AG10803 (cell line): Measurements from ENCODE around the gene RAD51D.
A peak's percentile ranks its signal among the peaks of the same experiment; 100 is the strongest.
"Not testable (repeated sequence)": the region's sequence is repeated elsewhere in the genome, so short reads cannot be mapped to it uniquely, and the experiment has no call there.

Source experiments
- DNase-seq: peaks from one replicate; pipeline ENCODE4 v3.0.0; 2010; ENCODE audit warnings: low read depth
- H3K4me3 ChIP-seq: 2 replicates; pipeline ENCODE4 v1.5.1; 2011; ENCODE audit warnings: mild to moderate bottlenecking, low read length, control low read depth
- TF ChIP-seq, protein P1 (sequence below): conservative IDR thresholded peaks from 2 replicates; pipeline ENCODE4 v1.5.1; 2011; ENCODE audit warnings: mild to moderate bottlenecking, low read length, control low read depth, inconsistent platforms

Gene RAD51D

DNA sequence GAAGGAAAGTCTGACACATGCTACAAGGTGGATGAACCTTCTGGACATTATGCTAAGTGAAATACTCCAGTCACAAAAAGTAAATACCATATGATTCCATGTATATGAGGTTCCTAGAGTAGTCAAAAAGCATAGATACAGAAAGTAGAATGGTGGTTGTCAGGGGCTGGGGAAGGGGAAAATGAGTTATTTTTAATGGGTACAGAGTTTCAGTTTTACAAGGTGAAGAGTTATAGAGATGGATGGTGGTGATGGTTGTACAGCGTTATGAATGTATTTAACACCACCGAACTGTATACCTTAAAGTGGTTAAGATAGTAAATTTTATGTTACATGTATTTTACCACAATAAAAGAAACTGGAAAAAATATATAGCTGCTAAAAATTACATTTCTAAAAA lies 17.9 kb downstream of the RAD51D start:
- TF ChIP-seq, protein P1, sequence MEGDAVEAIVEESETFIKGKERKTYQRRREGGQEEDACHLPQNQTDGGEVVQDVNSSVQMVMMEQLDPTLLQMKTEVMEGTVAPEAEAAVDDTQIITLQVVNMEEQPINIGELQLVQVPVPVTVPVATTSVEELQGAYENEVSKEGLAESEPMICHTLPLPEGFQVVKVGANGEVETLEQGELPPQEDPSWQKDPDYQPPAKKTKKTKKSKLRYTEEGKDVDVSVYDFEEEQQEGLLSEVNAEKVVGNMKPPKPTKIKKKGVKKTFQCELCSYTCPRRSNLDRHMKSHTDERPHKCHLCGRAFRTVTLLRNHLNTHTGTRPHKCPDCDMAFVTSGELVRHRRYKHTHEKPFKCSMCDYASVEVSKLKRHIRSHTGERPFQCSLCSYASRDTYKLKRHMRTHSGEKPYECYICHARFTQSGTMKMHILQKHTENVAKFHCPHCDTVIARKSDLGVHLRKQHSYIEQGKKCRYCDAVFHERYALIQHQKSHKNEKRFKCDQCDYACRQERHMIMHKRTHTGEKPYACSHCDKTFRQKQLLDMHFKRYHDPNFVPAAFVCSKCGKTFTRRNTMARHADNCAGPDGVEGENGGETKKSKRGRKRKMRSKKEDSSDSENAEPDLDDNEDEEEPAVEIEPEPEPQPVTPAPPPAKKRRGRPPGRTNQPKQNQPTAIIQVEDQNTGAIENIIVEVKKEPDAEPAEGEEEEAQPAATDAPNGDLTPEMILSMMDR = no peak
- H3K4me3 ChIP-seq = no peak overlapping the region
- no peak for DNase-seq

DNA sequence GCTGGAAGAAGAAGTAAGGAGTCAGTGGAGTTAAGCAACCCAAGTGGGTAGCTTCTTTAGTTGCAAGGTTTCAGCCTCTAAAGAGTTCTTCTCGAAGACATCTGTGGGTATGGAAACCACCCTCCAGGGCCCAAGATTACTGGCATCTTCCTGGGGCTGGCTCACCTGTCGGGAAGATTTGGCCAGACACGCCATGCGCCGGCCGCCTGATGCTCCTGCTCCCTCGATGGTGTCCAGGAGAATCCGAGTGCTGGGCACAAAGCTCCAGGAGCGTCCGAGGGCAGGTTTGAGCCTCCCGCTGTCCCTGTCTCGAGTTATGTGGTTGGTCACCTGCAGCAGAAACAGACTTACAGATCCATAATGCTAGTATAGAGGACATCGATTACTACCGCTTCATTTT lies 18.6 kb downstream of the RAD51D start:
- H3K4me3 ChIP-seq = no peak overlapping the region
- TF ChIP-seq, protein P1 = no peak
- DNase-seq = no peak

DNA sequence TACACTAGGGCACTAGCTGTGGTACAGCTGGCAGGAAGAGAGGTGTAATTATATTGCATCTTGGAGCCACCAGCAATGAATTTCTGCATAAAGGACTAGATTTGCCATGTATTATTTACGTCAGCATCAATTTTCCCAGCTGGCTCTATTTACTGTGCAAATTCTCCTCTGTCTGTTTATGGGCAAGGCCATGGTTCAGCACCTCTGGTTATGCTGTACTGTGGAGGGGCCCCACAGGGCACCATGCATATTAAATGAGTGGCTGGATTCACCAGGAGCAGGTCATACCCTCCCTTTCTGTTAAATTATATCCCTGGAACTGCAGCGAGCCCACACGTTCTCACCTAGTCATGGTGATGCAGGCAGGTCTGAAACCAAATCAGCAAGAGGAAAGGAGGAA lies 19.8 kb downstream of the RAD51D start:
- TF ChIP-seq, protein P1 = no peak
- no peak for DNase-seq

DNA sequence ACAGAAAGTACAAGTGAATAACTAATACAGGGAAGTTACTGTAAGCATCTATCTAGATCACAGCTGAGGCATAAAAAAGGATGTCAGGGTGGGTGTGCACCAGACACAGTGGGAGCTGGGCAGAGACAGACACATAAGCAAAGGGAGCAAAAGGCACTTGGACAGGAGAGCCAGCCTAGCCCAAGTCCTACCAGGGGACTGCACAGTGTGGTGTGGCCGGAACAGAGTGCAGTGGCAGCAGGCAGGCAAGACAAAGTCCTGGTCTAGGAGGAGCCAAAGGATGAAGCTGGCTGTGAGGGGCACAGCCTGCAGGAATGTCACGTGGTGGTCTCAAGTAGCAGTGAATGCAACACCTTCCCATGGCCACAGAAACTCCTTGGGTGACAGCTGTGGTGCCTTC lies 21.9 kb downstream of the RAD51D start:
- TF ChIP-seq, protein P1 = no peak
- H3K4me3 ChIP-seq = no peak overlapping the region
- DNase-seq = no peak

More for the DNA sequence above, 19.8 kb downstream of the RAD51D start:
- H3K4me3 ChIP-seq = no peak overlapping the region

DNA sequence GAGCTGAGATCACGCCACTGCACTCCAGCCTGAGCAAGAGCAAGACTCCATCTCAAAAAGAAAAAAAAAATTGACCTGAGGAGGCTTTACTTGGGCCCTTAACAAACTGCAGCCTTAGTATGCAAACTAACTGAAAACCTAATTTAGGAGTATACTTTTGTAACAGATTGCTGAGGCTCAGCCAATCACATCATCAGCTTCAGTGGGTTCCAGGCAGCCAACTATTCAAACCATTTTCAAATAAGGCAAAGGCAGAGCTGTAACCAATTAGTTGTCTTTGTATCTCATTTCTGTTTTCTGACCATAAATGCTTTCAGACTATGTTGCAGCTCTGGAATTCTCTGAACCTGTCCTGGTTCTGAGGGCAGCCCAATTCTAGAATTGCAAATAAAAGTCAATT lies 23.9 kb downstream of the RAD51D start:
- peak; percentile 44 for DNase-seq
- no peak overlapping the region for H3K4me3 ChIP-seq
- TF ChIP-seq, protein P1 = no peak

DNA sequence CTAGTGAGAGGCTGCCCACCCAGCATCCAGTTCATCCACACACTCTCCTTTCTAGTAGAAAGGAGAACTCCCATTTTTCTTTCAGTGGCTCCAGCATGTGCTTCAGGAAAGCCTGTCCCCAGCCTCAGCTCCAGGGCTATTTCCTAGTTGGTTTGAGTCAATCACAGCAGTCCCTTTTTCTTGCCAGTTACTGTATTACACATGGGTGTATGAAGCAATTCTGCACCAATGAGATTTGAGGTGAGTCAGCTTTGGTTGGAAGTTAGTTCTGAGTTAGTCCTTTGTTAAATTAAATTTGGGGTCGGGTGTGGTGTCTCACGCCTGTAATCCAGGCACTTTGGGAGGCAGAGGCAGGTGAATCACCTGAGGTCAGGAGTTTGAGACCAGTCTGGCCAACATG lies 24.8 kb downstream of the RAD51D start:
- TF ChIP-seq, protein P1 = no peak
- DNase-seq = peak; percentile 83
- no peak overlapping the region for H3K4me3 ChIP-seq

DNA sequence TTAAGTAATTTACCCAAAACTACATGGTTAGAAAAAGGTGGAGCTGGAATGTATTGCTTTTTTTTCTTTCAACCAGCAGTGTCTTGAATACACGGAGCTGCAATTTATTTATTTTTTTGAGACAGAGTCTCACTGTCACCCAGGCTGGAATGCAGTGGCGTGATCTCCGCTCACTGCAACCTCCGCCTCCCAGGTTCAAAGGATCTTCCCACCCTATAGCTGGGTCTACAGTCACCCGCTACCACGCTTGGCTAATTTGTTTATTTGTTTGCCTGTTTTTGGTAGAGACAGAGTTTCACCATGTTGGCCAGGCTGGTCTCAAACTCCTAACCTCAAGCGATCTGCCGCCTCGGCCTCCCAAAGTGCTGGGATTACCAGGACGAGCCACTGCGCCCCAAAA lies 29.0 kb downstream of the RAD51D start:
- not testable (repeated sequence) for H3K4me3 ChIP-seq, DNase-seq

DNA sequence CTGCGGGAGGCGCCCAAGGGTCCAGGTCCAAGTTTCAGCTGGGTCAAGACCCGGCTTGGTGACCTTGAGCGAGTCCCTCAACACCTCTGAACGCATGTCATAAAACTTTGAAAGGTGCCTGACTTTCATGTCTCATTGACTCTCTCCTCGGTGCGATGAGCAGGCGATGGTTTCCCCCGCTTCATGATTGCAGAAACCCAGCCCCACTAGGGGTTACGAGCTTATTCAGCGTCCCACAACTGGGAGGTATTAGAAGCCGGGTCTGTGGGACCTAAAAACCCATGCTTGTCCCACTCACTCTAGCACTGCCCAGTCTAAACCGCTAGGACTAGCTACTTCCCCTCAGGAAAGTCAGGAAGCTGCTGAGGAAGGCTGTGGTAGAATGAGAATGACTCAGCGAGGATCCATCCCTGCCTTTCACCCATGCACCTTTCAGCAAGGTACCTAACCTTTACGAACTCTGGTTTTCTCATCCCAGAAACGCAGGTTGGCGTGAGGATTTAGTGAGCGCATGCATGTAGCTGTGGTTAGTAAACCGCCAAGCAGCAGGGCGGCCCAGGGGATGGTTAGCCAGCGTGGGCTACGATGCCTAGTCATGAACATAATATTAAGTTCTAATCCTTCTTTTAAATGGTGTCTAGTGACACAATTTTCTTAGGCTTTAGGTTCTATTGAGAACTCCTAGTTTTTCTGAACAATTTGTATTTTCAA lies 29.9 kb downstream of the RAD51D start:
- H3K4me3 ChIP-seq = peak overlapping the region; percentile 56
- peak; percentile 30 for DNase-seq

More for the DNA sequence above, 29.9 kb downstream of the RAD51D start:
- TF ChIP-seq, protein P1 = peak; percentile 17; the same call in 1 of the 2 replicates
